Heart right ventricle (tissue), 16 donors: ENCODE results near the gene PHEX. TPM values are rescaled to one million over a fixed set of nuclear protein-coding genes. Genes with fewer than 3 reads are reported as not detected.

ENCODE experiments used
- ATAC-seq, 8 donors: fragments of 200-7000 bp; cut with Tn5 transposase; one replicate each; pipeline ENCODE4 v1.9.1; 2020; ENCODE audit warnings: mild to moderate bottlenecking in 8 of 8, moderate library complexity in 8 of 8, moderate number of reproducible peaks in 1 of 8
- DNase-seq, 2 donors: peaks; one replicate each; pipeline ENCODE4 v3.0.0-alpha.2; 2020
- H3K27ac ChIP-seq, 10 donors: fragments of 200-600 bp; sonication (generic) in 2 of 10; one replicate each; pipeline versions ENCODE4 v1.5.0 to v1.8.0; 2020 to 2022; ENCODE audit warnings: mild to moderate bottlenecking in 3 of 10
- H3K27me3 ChIP-seq, 7 donors: fragments of 200-600 bp; one replicate each; pipeline ENCODE4 v1.8.0; 2021 to 2022; ENCODE audit warnings: mild to moderate bottlenecking in 2 of 7
- H3K36me3 ChIP-seq, 9 donors: fragments of 200-600 bp; sonication (generic) in 1 of 9; one replicate each; pipeline versions ENCODE4 v1.5.0 to v1.8.0; 2020 to 2022; ENCODE audit warnings: mild to moderate bottlenecking in 2 of 9
- H3K4me1 ChIP-seq, 9 donors: fragments of 200-600 bp; sonication (generic) in 1 of 9; one replicate each; pipeline versions ENCODE4 v1.5.0 to v1.8.0; 2020 to 2022; ENCODE audit warnings: mild to moderate bottlenecking in 4 of 9
- H3K4me3 ChIP-seq, 10 donors: fragments of 200-600 bp; sonication (generic) in 2 of 10; one replicate each; pipeline versions ENCODE4 v1.5.0 to v1.8.0; 2020 to 2022; ENCODE audit warnings: mild to moderate bottlenecking in 7 of 10, moderate library complexity in 2 of 10
- H3K9me3 ChIP-seq, 11 donors: fragments of 200-600 bp in 10 of 11; sonication (generic) in 2 of 11; one replicate each; pipeline versions ENCODE4 v1.5.0 to v1.8.0; 2013 to 2022; ENCODE audit warnings: mild to moderate bottlenecking in 2 of 11, control low read depth in 1 of 11, moderate library complexity in 1 of 11
- CTCF ChIP-seq, 9 donors: fragments of 200-600 bp; sonication (generic) in 2 of 9; IDR thresholded peaks; one replicate each; pipeline versions ENCODE4 v1.5.0 to v1.8.0; 2021 to 2022; ENCODE audit warnings: antibody characterized with exemption in 9 of 9, mild to moderate bottlenecking in 5 of 9, moderate library complexity in 1 of 9
- WGBS, 2 donors: extraction: QIAGEN DNeasy Blood & Tissue Kit; methylation state at CpG; one replicate each; pipeline ENCODE4 v1.1.7; 2013; ENCODE audit warnings: inconsistent platforms in 1 of 2; 5-methylcytosine and 5-hydroxymethylcytosine counted together
- intact Hi-C, 10 donors: fragments of 100-400 bp; cut with DNase I; formaldehyde crosslinking; loops; one replicate each; pipeline versions ENCODE4 v1.11.1 to v1.14.2; 2022
- polyA plus RNA-seq, 2 donors: library from polyadenylated mRNA; stranded (reverse); fragments of 200-250 nt; gene quantifications; one replicate each; pipeline ENCODE4 v1.2.3, GENCODE V29; 2013
- total RNA-seq, 10 donors: library from RNA; stranded (reverse); fragmentation: NEBNext Ultra II Directional in 3 of 10; extraction: Animal tissue kit (Norgen Biotek cat#: 25700) in 3 of 10; gene quantifications; one replicate each; pipeline versions ENCODE4 v1.2.1 to v1.2.4, GENCODE V29; 2021 to 2023
- donor health status: Arrhythmogenic right ventricular cardiomyopathy.
- donor health status: ischemic (EF 13 %, LVEDD 7.1; RV severe dilation, severe dysfunction).
- donor health status: healthy with polysubstance abuse.
- donor health status: DM: no; HTN: yes; CAD: no.
- donor health status: DM: no; HTN: no; CAD: no.
- donor health status: ischemic (EF 25% LVEDD 6.9; RV normal size, moderate dysfunction).
- donor health status: ischemic (EF 25% LVEDD 5.7; RV mildly dilated, moderate dysfunction).
- donor health status: healthy.
- donor health status: DM: yes; HTN: yes; CAD: no.
- donor health status: Ischemic cardiomyopathy.
- donor health status: ischemic (EF 35%, LVEDD 5.7; RV mildly dilated, moderate dysfunction).
- donor health status: nonischemic (EF 11% LVEDD 7.7; RV severe dilation, severe dysfunction).
- donor health status: DM: yes; HTN: yes; CAD: no.
- donor health status: PGD.
- donor health status: ischemic (EF 29% LVEDD 5.4; RV normal size, mild dysfunction).
- donor health status: nonischemic (EF 23%, LVEDD 6.1; RV moderate dilation, normal function).

Gene PHEX
- total and polyA plus RNA-seq, 12 donors: 0.01 to 0.36 (median 0.18) TPM; not detected in 3

GRCh38 chrX:22063284-22063683 is 31.2 kb downstream of the PHEX start:
- DNase-seq: no peak
- Histone ChIP-seq H3K27ac (no peak overlapping the region), H3K9me3 (no peaks in the 10 kb centered on the region), H3K36me3 (no peaks in the 10 kb centered on the region), H3K4me3 (no peak overlapping the region), H3K4me1 (peaks cover 0 to 3% (median 0%) of the 10 kb centered on the region in 9 donors), H3K27me3 (no peaks in the 10 kb centered on the region)
- WGBS, 2 donors: 38 to 46% methylated on average over 7 of the region's 7 CpGs
- TF ChIP-seq CTCF (IDR thresholded peaks at IDR 0.05): no peak
- no peak for ATAC-seq
- intact Hi-C loops: no loop called here

GRCh38 chrX:22069586-22069985 is 37.5 kb downstream of the PHEX start:
- no peaks in the 10 kb centered on the region for H3K9me3 ChIP-seq
- no peak overlapping the region for H3K4me3 ChIP-seq
- DNase-seq (no peak), ATAC-seq (no peak)
- no peaks in the 10 kb centered on the region for H3K36me3 ChIP-seq
- TF ChIP-seq CTCF (IDR thresholded peaks at IDR 0.05): no peak
- H3K4me1 ChIP-seq: no peaks in the 10 kb centered on the region
- H3K27ac ChIP-seq: no peak overlapping the region
- H3K27me3 ChIP-seq: peaks cover 0 to 8% (median 0%) of the 10 kb centered on the region in 7 donors
- intact Hi-C loops: no loop called here
- 90 to 94% methylated on average over 4 of the region's 4 CpGs for WGBS, 2 donors

- ATAC-seq: no peak
- TF ChIP-seq CTCF (IDR thresholded peaks at IDR 0.05): no peak
- Histone ChIP-seq H3K4me1 (no peaks in the 10 kb centered on the region), H3K9me3 (no peaks in the 10 kb centered on the region), H3K27me3 (peaks cover 0 to 8% (median 0%) of the 10 kb centered on the region in 7 donors), H3K4me3 (no peak overlapping the region), H3K36me3 (no peaks in the 10 kb centered on the region), H3K27ac (no peak overlapping the region)
- WGBS, 2 donors: 87 to 100% methylated on average over 2 of the region's 2 CpGs
- no peak for DNase-seq
- intact Hi-C loops: no loop called here
These were observed 41.8 kb downstream of the PHEX start for GRCh38 chrX:22073928-22074327.

- H3K4me3 ChIP-seq: no peak overlapping the region
- intact Hi-C loops: no loop called here
- peaks cover 0 to 5% (median 0%) of the 10 kb centered on the region in 7 donors for H3K27me3 ChIP-seq
- no peak overlapping the region for H3K27ac ChIP-seq
- no peaks in the 10 kb centered on the region for H3K36me3 ChIP-seq
- no peaks in the 10 kb centered on the region for H3K9me3 ChIP-seq
- 92 to 95% methylated on average over 2 of the region's 2 CpGs for WGBS, 2 donors
- no peaks in the 10 kb centered on the region for H3K4me1 ChIP-seq
- no peak for ATAC-seq
- no peak for DNase-seq
- no peak for TF ChIP-seq CTCF (IDR thresholded peaks at IDR 0.05)
These were observed 46.0 kb downstream of the PHEX start for GRCh38 chrX:22078117-22078516.
